A549 (cell line): ENCODE measurements around the gene PODNL1. TPM values are rescaled to one million over a fixed set of nuclear protein-coding genes. Genes with fewer than 3 reads are reported as not detected.

ENCODE experiments used
- ATAC-seq, 2 experiments: fragments of 200-7000 bp in 1 of 2; fragments of >200 bp in 1 of 2; cut with Nextera tagmentation in 1 of 2; cut with Tn5 transposase in 1 of 2; 3 replicates each; pipeline versions ENCODE4 v1.8.0 to v1.9.1; 2018 to 2020; ENCODE audit warnings: mild to moderate bottlenecking in 1 of 2, moderate library complexity in 1 of 2
- CTCF ChIA-PET: fragments of 300-600 bp; sonication (Branson Sonifier 250); formaldehyde crosslinking; extraction: SDS; loops from one replicate; lab custom pipeline; 2021; ENCODE audit warnings: antibody characterized with exemption, inconsistent platforms; lab: Yijun Ruan, JAX
- POLR2A ChIA-PET: fragments of 350-600 bp; formaldehyde crosslinking; extraction: SDS; loops from one replicate; lab custom pipeline; 2021; ENCODE audit warnings: antibody characterized with exemption, inconsistent platforms; lab: Yijun Ruan, JAX
- DNase-seq, 2 experiments: peaks; one replicate each; pipeline versions ENCODE4 v3.0.0 to v3.0.0-alpha.2; 2011 to 2016; ENCODE audit warnings: low read depth in 1 of 2, low spot score in 1 of 2
- FAIRE-seq: peaks from 2 replicates; lab custom pipeline; 2011; peaks lifted over from hg19 to GRCh38; lab: Jason Lieb, UNC
- H3K27ac ChIP-seq, 2 experiments: fragments of >200 bp; sonication (Bioruptor Twin); formaldehyde crosslinking; 3 replicates each; pipeline ENCODE4 v1.5.1; 2016 to 2017
- H3K4me1 ChIP-seq: fragments of >200 bp; sonication (Bioruptor Twin); formaldehyde crosslinking; 3 replicates; pipeline ENCODE4 v1.6.1; 2016
- H3K4me2 ChIP-seq: fragments of >200 bp; sonication (Bioruptor Twin); formaldehyde crosslinking; 3 replicates; pipeline ENCODE4 v1.6.1; 2016
- H3K4me3 ChIP-seq: fragments of >200 bp; sonication (Bioruptor Twin); formaldehyde crosslinking; 3 replicates; pipeline ENCODE4 v1.5.1; 2016
- H3K9me3 ChIP-seq: fragments of >200 bp; sonication (Bioruptor Twin); formaldehyde crosslinking; 3 replicates; pipeline ENCODE4 v1.6.1; 2016
- CBX2 ChIP-seq: fragments of 200-600 bp; sonication (generic); IDR thresholded peaks from 2 replicates; pipeline ENCODE4 v1.6.1; 2016; ENCODE audit warnings: low read depth, mild to moderate bottlenecking, borderline replicate concordance
- CHD4 ChIP-seq: fragments of 200-600 bp; sonication (generic); IDR thresholded peaks from 2 replicates; pipeline ENCODE4 v1.6.1; 2016; ENCODE audit warnings: antibody characterized with exemption, mild to moderate bottlenecking, borderline replicate concordance
- EHMT2 ChIP-seq: fragments of 200-600 bp; sonication (generic); IDR thresholded peaks from 2 replicates; pipeline ENCODE4 v1.6.1; 2016; ENCODE audit warnings: antibody characterized with exemption, low read depth, mild to moderate bottlenecking, moderate library complexity
- FOSL2 ChIP-seq, 2 experiments: fragments of 450-650 bp in 1 of 2; fragments of >200 bp in 1 of 2; sonication (Bioruptor Twin) in 1 of 2; formaldehyde crosslinking; IDR thresholded peaks; 2 replicates each; pipeline versions ENCODE4 v1.5.0 to v1.6.1; 2016 to 2020; ENCODE audit warnings: mild to moderate bottlenecking in 1 of 2, moderate library complexity in 1 of 2
- FOXS1 ChIP-seq: fragments of 250-450 bp; sonication (Bioruptor Pico); IDR thresholded peaks from 2 replicates; pipeline ENCODE4 v1.5.0; 2020; ENCODE audit warnings: mild to moderate bottlenecking, moderate library complexity
- HOXB13 ChIP-seq: fragments of 250-450 bp; sonication (Bioruptor Pico); IDR thresholded peaks from 2 replicates; pipeline ENCODE4 v1.5.0; 2020; ENCODE audit warnings: low read depth, mild to moderate bottlenecking, moderate library complexity
- KDM1A ChIP-seq: fragments of 200-600 bp; sonication (generic); IDR thresholded peaks from 2 replicates; pipeline ENCODE4 v1.6.1; 2016; ENCODE audit warnings: low read depth, mild to moderate bottlenecking
- MAFK ChIP-seq: fragments of 450-650 bp; IDR thresholded peaks from 2 replicates; pipeline ENCODE4 v1.6.1; 2014; ENCODE audit not compliant: partially characterized antibody
- NR3C1 ChIP-seq: fragments of >200 bp; sonication (Bioruptor Twin); formaldehyde crosslinking; IDR thresholded peaks from 3 replicates; pipeline ENCODE4 v1.6.1; 2017
- POLR2A ChIP-seq: IDR thresholded peaks from 2 replicates; pipeline ENCODE4 v1.6.1; 2012; ENCODE audit warnings: mild to moderate bottlenecking, low read length
- RAD21 ChIP-seq, 2 experiments: fragments of >200 bp in 1 of 2; sonication (Bioruptor Twin) in 1 of 2; formaldehyde crosslinking in 1 of 2; IDR thresholded peaks in 1 of 2; conservative IDR thresholded peaks in 1 of 2; 2 replicates in 1 of 2; 3 replicates in 1 of 2; pipeline ENCODE4 v1.6.1; 2012 to 2018; ENCODE audit warnings: inconsistent platforms in 1 of 2
- RARB ChIP-seq: fragments of 250-450 bp; sonication (Bioruptor Pico); IDR thresholded peaks from 2 replicates; pipeline ENCODE4 v1.8.0; 2021; ENCODE audit warnings: mild to moderate bottlenecking, moderate library complexity
- WGBS: methylation state at CpG from one replicate; pipeline ENCODE4 v1.1.6; 2017; ENCODE audit errors: missing lambda C conversion rate; 5-methylcytosine and 5-hydroxymethylcytosine counted together
- polyA plus RNA-seq, 4 experiments: library from polyadenylated mRNA; depleted of rRNA in 3 of 4; stranded (reverse); fragments of >200 nt; fragmentation: RNase III in 1 of 4; extraction: RNeasy Plus Mini Kit Qiagen cat#74134 plus additional on column Dnase treatment in 1 of 4; gene quantifications; 2 replicates in 3 of 4; 3 replicates in 1 of 4; pipeline ENCODE4 v1.2.3, GENCODE V29; 2011 to 2017
- TF ChIP-seq, protein P1 (sequence below): fragments of 450-650 bp; IDR thresholded peaks from 2 replicates; pipeline ENCODE4 v1.6.1; 2014; ENCODE audit warnings: antibody characterized with exemption
- TF ChIP-seq, protein P2 (sequence below): fragments of >200 bp; sonication (Bioruptor Twin); formaldehyde crosslinking; IDR thresholded peaks from 2 replicates; pipeline ENCODE4 v1.6.1; 2016
- TF ChIP-seq, protein P3 (sequence below): IDR thresholded peaks from 2 replicates; pipeline ENCODE4 v1.6.1; 2012
- TF ChIP-seq, protein P4 (sequence below): fragments of >200 bp; sonication (Bioruptor Twin); formaldehyde crosslinking; IDR thresholded peaks from 3 replicates; pipeline ENCODE4 v1.6.1; 2016
- TF ChIP-seq, protein P5 (sequence below): fragments of 150-350 bp; IDR thresholded peaks from 2 replicates; pipeline ENCODE4 v1.6.1; 2014; ENCODE audit warnings: low read depth, mild to moderate bottlenecking, low read length

PODNL1 gene
- polyA plus RNA-seq, 2 of the 4 experiments (the other 2 are of a cell fraction) = 0.79 to 1.3 TPM

DNA sequence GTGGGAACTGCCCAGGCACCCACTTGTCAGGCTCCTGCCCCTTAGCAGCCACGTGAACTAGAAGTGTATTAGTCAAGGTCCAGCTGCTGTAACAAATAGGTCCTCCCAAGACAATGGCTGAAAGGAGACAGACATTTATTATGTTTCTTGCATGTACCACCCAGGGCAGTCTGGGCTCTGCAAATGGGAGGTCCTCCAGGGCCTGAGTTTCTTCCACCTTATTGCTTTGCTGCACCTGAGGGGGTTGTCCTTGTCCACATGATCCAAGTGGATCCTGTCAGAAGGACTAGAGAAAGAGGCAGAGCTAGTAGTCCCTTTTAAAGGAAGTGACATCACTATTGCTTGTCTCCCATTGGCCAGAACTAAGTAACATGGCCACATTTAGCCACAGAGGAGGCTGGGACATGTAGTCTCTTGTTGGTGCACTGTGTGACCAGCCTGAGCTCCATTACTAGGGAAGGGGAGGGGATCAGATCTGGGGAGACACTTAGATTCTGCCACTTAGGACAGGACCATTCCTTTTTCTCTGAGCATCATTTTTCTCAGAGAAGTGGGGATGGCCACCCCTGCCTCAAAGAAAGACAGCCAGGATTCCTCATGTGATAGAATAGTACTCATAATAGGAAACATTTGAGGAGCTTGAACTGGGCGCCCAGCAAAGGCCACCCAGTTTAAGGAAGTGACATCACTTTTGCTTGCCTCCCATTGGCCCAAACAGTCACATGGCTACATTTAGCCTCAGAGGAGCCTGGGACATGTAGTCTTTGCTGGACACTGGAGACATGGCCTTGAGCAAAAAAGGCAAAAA, 17.1 kb downstream of the PODNL1 start:
- CTCF ChIA-PET = interaction anchor here (0.6 to 1.8 kb wide), 3 partner anchors 15 to 82 kb away, joined by 3 to 4 read pairs (median 3); no protein-coding TSS in a partner anchor
- H3K27ac ChIP-seq = no peak overlapping the region
- DNase-seq = peak; percentile 28 to 76
- TF ChIP-seq, protein P1, sequence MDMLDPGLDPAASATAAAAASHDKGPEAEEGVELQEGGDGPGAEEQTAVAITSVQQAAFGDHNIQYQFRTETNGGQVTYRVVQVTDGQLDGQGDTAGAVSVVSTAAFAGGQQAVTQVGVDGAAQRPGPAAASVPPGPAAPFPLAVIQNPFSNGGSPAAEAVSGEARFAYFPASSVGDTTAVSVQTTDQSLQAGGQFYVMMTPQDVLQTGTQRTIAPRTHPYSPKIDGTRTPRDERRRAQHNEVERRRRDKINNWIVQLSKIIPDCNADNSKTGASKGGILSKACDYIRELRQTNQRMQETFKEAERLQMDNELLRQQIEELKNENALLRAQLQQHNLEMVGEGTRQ = peak; percentile 65
- no peak for TF ChIP-seq EHMT2
- no peak for TF ChIP-seq HOXB13 (CRISPR knock-in tag)
- WGBS = 100% methylated on average over 2 of the region's 2 CpGs
- H3K4me3 ChIP-seq = no peak overlapping the region
- no peaks in the 10 kb centered on the region for H3K9me3 ChIP-seq
- FAIRE-seq = no peak
- ATAC-seq = peak; percentile 56 to 91; a peak in 4 of 6 replicates
- H3K4me1 ChIP-seq = no peaks in the 10 kb centered on the region
- no peak overlapping the region for H3K4me2 ChIP-seq
- POLR2A ChIA-PET = no interaction called here

DNA sequence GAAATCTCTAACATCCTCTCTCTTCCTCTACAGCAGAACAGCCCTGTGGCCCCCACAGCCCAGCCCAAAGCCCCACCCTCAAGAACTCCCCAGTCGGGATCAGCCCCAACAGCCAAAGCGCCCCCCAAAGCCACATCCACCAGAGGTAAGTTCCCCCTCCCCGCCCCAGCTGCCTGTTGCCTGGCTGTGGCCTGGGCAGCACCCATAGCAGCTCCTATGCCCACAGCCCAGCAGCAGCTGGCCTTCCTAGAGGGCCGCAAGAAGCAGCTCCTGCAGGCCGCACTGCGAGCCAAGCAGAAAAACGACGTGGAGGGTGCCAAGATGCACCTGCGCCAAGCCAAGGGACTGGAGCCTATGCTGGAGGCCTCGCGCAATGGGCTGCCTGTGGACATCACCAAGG, 17.7 kb downstream of the PODNL1 start:
- H3K4me3 ChIP-seq = no peak overlapping the region
- H3K4me2 ChIP-seq = no peak overlapping the region
- ChIA-PET CTCF (interaction anchor here (1.8 kb wide), 1 partner anchor 15 kb away, joined by 4 read pairs; no protein-coding TSS in a partner anchor), POLR2A (no interaction called here)
- 86% methylated on average over 4 of the region's 11 CpGs for WGBS
- TF ChIP-seq FOSL2 (IDR thresholded peaks at IDR 0.05) (no peak), FOSL2 (CRISPR knock-in tag; IDR thresholded peaks at IDR 0.05) (no peak), CHD4 (no peak), MAFK (no peak), NR3C1 (no peak), POLR2A (no peak), RAD21 (conservative IDR thresholded peaks at IDR 0.05 in 1 of 2, IDR thresholded peaks at IDR 0.05 in 1 of 2) (no peak), RARB (CRISPR knock-in tag) (no peak), EHMT2 (no peak), CBX2 (no peak), FOXS1 (CRISPR knock-in tag) (no peak), KDM1A (no peak)
- TF ChIP-seq, protein P2, sequence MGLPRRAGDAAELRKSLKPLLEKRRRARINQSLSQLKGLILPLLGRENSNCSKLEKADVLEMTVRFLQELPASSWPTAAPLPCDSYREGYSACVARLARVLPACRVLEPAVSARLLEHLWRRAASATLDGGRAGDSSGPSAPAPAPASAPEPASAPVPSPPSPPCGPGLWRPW = no peak
- TF ChIP-seq, protein P3, sequence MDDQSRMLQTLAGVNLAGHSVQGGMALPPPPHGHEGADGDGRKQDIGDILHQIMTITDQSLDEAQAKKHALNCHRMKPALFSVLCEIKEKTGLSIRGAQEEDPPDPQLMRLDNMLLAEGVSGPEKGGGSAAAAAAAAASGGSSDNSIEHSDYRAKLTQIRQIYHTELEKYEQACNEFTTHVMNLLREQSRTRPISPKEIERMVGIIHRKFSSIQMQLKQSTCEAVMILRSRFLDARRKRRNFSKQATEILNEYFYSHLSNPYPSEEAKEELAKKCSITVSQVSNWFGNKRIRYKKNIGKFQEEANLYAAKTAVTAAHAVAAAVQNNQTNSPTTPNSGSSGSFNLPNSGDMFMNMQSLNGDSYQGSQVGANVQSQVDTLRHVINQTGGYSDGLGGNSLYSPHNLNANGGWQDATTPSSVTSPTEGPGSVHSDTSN = no peak
- TF ChIP-seq, protein P4, sequence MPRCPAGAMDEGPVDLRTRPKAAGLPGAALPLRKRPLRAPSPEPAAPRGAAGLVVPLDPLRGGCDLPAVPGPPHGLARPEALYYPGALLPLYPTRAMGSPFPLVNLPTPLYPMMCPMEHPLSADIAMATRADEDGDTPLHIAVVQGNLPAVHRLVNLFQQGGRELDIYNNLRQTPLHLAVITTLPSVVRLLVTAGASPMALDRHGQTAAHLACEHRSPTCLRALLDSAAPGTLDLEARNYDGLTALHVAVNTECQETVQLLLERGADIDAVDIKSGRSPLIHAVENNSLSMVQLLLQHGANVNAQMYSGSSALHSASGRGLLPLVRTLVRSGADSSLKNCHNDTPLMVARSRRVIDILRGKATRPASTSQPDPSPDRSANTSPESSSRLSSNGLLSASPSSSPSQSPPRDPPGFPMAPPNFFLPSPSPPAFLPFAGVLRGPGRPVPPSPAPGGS = no peak
- TF ChIP-seq, protein P5, sequence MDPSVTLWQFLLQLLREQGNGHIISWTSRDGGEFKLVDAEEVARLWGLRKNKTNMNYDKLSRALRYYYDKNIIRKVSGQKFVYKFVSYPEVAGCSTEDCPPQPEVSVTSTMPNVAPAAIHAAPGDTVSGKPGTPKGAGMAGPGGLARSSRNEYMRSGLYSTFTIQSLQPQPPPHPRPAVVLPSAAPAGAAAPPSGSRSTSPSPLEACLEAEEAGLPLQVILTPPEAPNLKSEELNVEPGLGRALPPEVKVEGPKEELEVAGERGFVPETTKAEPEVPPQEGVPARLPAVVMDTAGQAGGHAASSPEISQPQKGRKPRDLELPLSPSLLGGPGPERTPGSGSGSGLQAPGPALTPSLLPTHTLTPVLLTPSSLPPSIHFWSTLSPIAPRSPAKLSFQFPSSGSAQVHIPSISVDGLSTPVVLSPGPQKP = no peak
- no peak overlapping the region for H3K27ac ChIP-seq
- H3K4me1 ChIP-seq = no peaks in the 10 kb centered on the region
- ATAC-seq = no peak
- no peaks in the 10 kb centered on the region for H3K9me3 ChIP-seq
- no peak for FAIRE-seq
- DNase-seq = no peak
